ENCODE measurements around the gene GNG7. TPM values are rescaled to one million over a fixed set of nuclear protein-coding genes. Genes with fewer than 3 reads are reported as not detected.

Gene GNG7
- total RNA-seq, 1 donor from 2014 or later: 5.1 TPM

DNA sequence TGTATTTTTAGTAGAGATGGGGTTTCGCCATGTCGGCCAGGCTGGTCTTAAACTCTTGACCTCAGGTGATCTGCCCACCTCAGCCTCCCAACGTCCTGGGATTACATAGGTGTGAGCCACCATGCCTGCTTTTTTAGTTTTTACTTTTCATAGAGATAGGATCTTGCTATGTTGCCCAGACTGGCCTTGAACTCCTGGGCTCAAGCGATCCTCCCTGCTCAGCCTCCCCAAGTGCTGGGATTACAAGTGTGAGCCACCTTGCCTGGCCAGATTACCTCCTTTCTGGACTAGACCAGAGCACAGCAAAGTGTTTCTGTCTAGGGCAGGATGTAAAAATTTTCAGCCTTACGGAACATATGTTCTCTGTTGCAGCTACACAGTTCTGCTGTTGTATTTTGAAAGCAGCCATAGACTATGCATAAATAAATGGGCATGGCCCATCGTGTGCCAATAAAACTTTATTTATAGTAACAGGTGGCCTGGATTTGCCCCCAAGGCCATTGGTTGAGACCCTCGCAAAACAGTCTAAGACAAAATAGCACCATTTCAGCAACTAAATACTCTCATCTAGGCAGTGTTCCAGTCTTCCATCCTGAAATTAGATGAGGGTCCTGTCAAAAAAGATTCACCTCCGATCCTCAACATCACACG is 36.0 kb downstream of the GNG7 start:
- no peaks in the 10 kb centered on the region for H3K4me1 Mint-ChIP-seq (ENCODE audit: unreplicated experiment)
- no peaks in the 10 kb centered on the region for H3K27me3 Mint-ChIP-seq (ENCODE audit: unreplicated experiment)
- no peaks in the 10 kb centered on the region for H3K9me3 Mint-ChIP-seq (ENCODE audit: unreplicated experiment)
- TF ChIP-seq, protein P1, sequence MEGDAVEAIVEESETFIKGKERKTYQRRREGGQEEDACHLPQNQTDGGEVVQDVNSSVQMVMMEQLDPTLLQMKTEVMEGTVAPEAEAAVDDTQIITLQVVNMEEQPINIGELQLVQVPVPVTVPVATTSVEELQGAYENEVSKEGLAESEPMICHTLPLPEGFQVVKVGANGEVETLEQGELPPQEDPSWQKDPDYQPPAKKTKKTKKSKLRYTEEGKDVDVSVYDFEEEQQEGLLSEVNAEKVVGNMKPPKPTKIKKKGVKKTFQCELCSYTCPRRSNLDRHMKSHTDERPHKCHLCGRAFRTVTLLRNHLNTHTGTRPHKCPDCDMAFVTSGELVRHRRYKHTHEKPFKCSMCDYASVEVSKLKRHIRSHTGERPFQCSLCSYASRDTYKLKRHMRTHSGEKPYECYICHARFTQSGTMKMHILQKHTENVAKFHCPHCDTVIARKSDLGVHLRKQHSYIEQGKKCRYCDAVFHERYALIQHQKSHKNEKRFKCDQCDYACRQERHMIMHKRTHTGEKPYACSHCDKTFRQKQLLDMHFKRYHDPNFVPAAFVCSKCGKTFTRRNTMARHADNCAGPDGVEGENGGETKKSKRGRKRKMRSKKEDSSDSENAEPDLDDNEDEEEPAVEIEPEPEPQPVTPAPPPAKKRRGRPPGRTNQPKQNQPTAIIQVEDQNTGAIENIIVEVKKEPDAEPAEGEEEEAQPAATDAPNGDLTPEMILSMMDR (IDR thresholded peaks at IDR 0.05): no peak
- no peaks in the 10 kb centered on the region for H3K36me3 Mint-ChIP-seq (ENCODE audit: unreplicated experiment)
- no peak overlapping the region for H3K27ac Mint-ChIP-seq (ENCODE audit: unreplicated experiment)
- no peak for DNase-seq (ENCODE audit: extremely low spot score, unreplicated experiment)
- no peak overlapping the region for H3K4me3 Mint-ChIP-seq (ENCODE audit: unreplicated experiment)

DNA sequence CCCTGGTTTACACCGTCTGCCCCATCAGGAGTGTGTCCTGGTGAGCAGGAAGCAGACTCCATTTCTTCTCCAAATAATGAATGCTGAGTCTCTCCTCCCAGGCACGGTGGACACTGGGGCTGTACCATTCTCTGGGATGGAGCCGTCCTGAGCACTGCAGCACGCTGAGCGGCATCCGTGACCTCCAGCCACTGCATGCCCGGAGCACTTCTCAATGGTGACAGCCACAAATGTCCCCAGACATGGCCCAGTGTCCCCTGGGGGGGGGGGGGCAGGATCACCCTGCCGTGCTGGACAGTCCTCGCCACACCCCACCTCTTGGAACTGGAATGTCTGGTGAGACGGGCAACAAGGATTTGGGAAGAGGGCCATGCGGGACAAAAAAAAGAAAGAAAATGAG is 37.4 kb downstream of the GNG7 start:
- Mint-ChIP-seq H3K36me3 (ENCODE audit: unreplicated experiment) (no peaks in the 10 kb centered on the region), H3K4me3 (ENCODE audit: unreplicated experiment) (no peak overlapping the region), H3K9me3 (ENCODE audit: unreplicated experiment) (no peaks in the 10 kb centered on the region), H3K4me1 (ENCODE audit: unreplicated experiment) (no peaks in the 10 kb centered on the region), H3K27ac (ENCODE audit: unreplicated experiment) (no peak overlapping the region), H3K27me3 (ENCODE audit: unreplicated experiment) (no peaks in the 10 kb centered on the region)
- TF ChIP-seq, protein P1 (IDR thresholded peaks at IDR 0.05): no peak
- DNase-seq (ENCODE audit: extremely low spot score, unreplicated experiment): no peak

- Mint-ChIP-seq H3K4me3 (ENCODE audit: unreplicated experiment) (no peak overlapping the region), H3K36me3 (ENCODE audit: unreplicated experiment) (no peaks in the 10 kb centered on the region), H3K4me1 (ENCODE audit: unreplicated experiment) (no peaks in the 10 kb centered on the region), H3K27me3 (ENCODE audit: unreplicated experiment) (no peaks in the 10 kb centered on the region), H3K27ac (ENCODE audit: unreplicated experiment) (no peak overlapping the region), H3K9me3 (ENCODE audit: unreplicated experiment) (no peaks in the 10 kb centered on the region)
- no peak for DNase-seq (ENCODE audit: extremely low spot score, unreplicated experiment)
- TF ChIP-seq, protein P1 (IDR thresholded peaks at IDR 0.05): no peak
These were observed 38.4 kb downstream of the GNG7 start for GRCh38 chr19:2663920-2664571.

- H3K4me3 Mint-ChIP-seq (ENCODE audit: unreplicated experiment): no peak overlapping the region
- TF ChIP-seq, protein P1 (IDR thresholded peaks at IDR 0.05): peak; percentile 9
- H3K27me3 Mint-ChIP-seq (ENCODE audit: unreplicated experiment): peaks cover 10% of the 10 kb centered on the region
- no peak for DNase-seq (ENCODE audit: extremely low spot score, unreplicated experiment)
- no peaks in the 10 kb centered on the region for H3K36me3 Mint-ChIP-seq (ENCODE audit: unreplicated experiment)
- no peak overlapping the region for H3K27ac Mint-ChIP-seq (ENCODE audit: unreplicated experiment)
- H3K9me3 Mint-ChIP-seq (ENCODE audit: unreplicated experiment): no peaks in the 10 kb centered on the region
- no peaks in the 10 kb centered on the region for H3K4me1 Mint-ChIP-seq (ENCODE audit: unreplicated experiment)
These were observed 40.9 kb downstream of the GNG7 start for GRCh38 chr19:2661615-2662014.

DNA sequence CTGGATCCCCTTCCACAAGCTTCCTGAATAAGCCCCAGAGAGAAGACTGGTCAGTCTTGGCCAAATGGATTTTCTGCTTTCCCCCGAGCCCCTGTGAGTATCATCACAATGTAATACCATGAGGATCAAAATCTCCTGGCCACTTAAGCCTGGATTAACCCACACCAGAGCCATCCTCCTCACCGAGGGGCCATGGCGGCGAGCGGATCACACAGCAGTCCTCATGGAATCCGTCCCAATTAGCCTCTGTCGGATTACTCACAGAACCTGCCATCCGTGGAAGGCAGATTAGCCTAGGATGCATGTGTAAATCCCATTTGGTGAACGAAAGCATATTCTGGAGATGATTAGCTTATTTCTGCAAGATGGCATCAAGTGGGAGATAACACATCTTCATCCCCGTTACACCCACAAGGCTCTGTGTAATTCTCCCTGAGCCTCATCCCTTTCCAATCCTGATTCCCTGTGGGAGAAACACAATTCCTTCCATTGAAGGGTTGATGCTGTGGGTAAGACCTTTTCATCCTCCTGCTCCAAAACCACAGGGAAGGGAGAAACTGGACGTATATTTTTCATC is 42.5 kb downstream of the GNG7 start:
- Mint-ChIP-seq H3K27ac (ENCODE audit: unreplicated experiment) (no peak overlapping the region), H3K4me3 (ENCODE audit: unreplicated experiment) (no peak overlapping the region), H3K4me1 (ENCODE audit: unreplicated experiment) (no peaks in the 10 kb centered on the region), H3K27me3 (ENCODE audit: unreplicated experiment) (peaks cover 10% of the 10 kb centered on the region), H3K36me3 (ENCODE audit: unreplicated experiment) (no peaks in the 10 kb centered on the region), H3K9me3 (ENCODE audit: unreplicated experiment) (no peaks in the 10 kb centered on the region)
- no peak for DNase-seq (ENCODE audit: extremely low spot score, unreplicated experiment)
- TF ChIP-seq, protein P1 (IDR thresholded peaks at IDR 0.05): no peak
